ENCODE results near the gene CCDC122. TPM values are rescaled to one million over a fixed set of nuclear protein-coding genes. Genes with fewer than 3 reads are reported as not detected.

CCDC122 gene
- total RNA-seq, 1 experiment from 2014 or later: 5.8 TPM

DNA sequence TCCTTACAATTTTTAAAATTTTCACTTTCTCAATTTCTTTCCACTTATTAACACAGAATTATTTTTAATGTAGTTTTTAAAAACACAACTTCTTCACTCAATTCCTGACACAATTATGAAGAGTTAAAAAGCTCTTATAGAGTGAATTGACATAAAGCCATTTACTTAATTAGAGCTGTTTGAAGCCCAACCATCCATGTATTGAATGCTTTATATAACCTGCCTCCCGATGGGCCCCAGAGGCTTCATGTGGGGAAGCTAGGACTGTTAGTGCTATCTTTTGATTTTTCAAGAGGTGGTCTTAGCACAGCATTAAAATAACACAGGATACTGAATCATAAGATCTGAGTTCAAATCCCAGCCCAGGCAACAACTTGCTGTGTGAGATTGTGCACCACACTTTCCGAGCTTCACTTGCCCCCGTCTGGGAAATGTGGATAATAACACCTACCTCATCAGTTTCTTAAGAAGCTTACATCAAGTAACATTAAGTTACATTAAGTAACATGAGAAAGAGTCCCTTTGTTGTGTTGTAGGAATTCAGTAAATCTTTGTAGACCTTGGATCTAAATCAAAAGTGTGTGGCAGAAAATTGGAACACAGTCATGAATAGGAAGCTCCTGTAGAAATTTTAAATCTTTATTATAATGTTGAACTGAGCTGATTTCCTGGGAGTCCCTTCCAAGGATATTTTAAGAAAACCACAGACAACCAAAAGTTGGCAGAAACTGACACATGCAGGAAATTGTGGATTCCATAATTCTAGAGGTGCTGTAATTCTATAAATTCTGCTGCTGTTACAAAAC lies 87.3 kb downstream of the CCDC122 start:
- intact Hi-C loops (cut with micrococcal nuclease): no loop called here
- no peak overlapping the region for H3K9ac ChIP-seq (ENCODE audit: low read length)
- no peak for ATAC-seq
- no peak overlapping the region for H3K4me3 ChIP-seq (replicated peaks in 1 of 2; ENCODE audit: low read depth in 1 of 2, low read length in 2 of 2)
- no peaks in the 10 kb centered on the region for H3K79me2 ChIP-seq (ENCODE audit: insufficient read depth, low read length)
- no TSS peak for BruUV-seq (replicated peaks)
- no peak for DNase-seq (ENCODE audit: low read depth, low spot score)
- no peaks in the 10 kb centered on the region for H4K20me1 ChIP-seq (ENCODE audit: insufficient read depth)
- ChIA-PET POLR2A (interaction anchor here (1.2 kb wide), 1 partner anchor 13 kb away, joined by 4 read pairs; no protein-coding TSS in a partner anchor), CTCF (interaction anchor here (2.0 kb wide), 1 partner anchor 12 kb away, joined by 9 read pairs; no protein-coding TSS in a partner anchor), RAD21 (ENCODE audit: low non-redundant PET in 1 of 2, low total read pairs in 2 of 2, uncharacterized antibody in 2 of 2, unreplicated experiment in 2 of 2) (no interaction called here)
- H3K9me2 ChIP-seq (ENCODE audit: insufficient read depth): no peaks in the 10 kb centered on the region
- H2AFZ ChIP-seq (ENCODE audit: low read depth, low read length, poor library complexity, severe bottlenecking): no peak overlapping the region
- H3K4me1 ChIP-seq (ENCODE audit: control insufficient read depth in 1 of 2, insufficient read depth in 2 of 2, low read length in 2 of 2): peaks cover 0 to 10% of the 10 kb centered on the region in 2 experiments; a peak in 1 of 4 replicates
- no peak overlapping the region for H3K4me2 ChIP-seq (ENCODE audit: low read length)
- H3K9me3 ChIP-seq (ENCODE audit: control insufficient read depth in 1 of 2, insufficient read depth in 1 of 2, low read depth in 1 of 2, low read length in 2 of 2): no peaks in the 10 kb centered on the region
- H3K27ac ChIP-seq (ENCODE audit: low read depth, low read length): no peak overlapping the region
- TF ChIP-seq ZNF274 (IDR thresholded peaks at IDR 0.05; ENCODE audit: low read depth, low read length): no peak
- TF ChIP-seq, protein P1, sequence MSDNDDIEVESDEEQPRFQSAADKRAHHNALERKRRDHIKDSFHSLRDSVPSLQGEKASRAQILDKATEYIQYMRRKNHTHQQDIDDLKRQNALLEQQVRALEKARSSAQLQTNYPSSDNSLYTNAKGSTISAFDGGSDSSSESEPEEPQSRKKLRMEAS (IDR thresholded peaks at IDR 0.05): no peak
- TF ChIP-seq ZFX (IDR thresholded peaks at IDR 0.05): no peak
- TF ChIP-seq EGR1 (IDR thresholded peaks at IDR 0.05; ENCODE audit: low read depth): no peak
- no peak for TF ChIP-seq POLR2A (IDR thresholded peaks at IDR 0.05; ENCODE audit: borderline replicate concordance, extremely low read depth, insufficient read depth, insufficient read length)
- TF ChIP-seq ATF3 (IDR thresholded peaks at IDR 0.05): no peak
- no peak for TF ChIP-seq CEBPB (IDR thresholded peaks at IDR 0.05; ENCODE audit: low read depth)
- TF ChIP-seq, protein P2, sequence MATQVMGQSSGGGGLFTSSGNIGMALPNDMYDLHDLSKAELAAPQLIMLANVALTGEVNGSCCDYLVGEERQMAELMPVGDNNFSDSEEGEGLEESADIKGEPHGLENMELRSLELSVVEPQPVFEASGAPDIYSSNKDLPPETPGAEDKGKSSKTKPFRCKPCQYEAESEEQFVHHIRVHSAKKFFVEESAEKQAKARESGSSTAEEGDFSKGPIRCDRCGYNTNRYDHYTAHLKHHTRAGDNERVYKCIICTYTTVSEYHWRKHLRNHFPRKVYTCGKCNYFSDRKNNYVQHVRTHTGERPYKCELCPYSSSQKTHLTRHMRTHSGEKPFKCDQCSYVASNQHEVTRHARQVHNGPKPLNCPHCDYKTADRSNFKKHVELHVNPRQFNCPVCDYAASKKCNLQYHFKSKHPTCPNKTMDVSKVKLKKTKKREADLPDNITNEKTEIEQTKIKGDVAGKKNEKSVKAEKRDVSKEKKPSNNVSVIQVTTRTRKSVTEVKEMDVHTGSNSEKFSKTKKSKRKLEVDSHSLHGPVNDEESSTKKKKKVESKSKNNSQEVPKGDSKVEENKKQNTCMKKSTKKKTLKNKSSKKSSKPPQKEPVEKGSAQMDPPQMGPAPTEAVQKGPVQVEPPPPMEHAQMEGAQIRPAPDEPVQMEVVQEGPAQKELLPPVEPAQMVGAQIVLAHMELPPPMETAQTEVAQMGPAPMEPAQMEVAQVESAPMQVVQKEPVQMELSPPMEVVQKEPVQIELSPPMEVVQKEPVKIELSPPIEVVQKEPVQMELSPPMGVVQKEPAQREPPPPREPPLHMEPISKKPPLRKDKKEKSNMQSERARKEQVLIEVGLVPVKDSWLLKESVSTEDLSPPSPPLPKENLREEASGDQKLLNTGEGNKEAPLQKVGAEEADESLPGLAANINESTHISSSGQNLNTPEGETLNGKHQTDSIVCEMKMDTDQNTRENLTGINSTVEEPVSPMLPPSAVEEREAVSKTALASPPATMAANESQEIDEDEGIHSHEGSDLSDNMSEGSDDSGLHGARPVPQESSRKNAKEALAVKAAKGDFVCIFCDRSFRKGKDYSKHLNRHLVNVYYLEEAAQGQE (IDR thresholded peaks at IDR 0.05; ENCODE audit: low read depth): no peak
- no peak for TF ChIP-seq RAD21 (IDR thresholded peaks at IDR 0.05; ENCODE audit: low read depth)
- TF ChIP-seq JUND (IDR thresholded peaks at IDR 0.05): no peak
- TF ChIP-seq FOSL1 (IDR thresholded peaks at IDR 0.05; ENCODE audit: low read depth): no peak
- no peak for TF ChIP-seq EZH2phosphoT487 (IDR thresholded peaks at IDR 0.05; ENCODE audit: borderline replicate concordance)
- no peak for TF ChIP-seq SIN3A (IDR thresholded peaks at IDR 0.05; ENCODE audit: low read depth)
- no peak for TF ChIP-seq CTCF (IDR thresholded peaks at IDR 0.05 in 2 of 3, conservative IDR thresholded peaks at IDR 0.05 in 1 of 3; ENCODE audit: borderline replicate concordance in 1 of 3, insufficient read depth in 1 of 3, low read depth in 2 of 3, low read length in 2 of 3)
- TF ChIP-seq, protein P3, sequence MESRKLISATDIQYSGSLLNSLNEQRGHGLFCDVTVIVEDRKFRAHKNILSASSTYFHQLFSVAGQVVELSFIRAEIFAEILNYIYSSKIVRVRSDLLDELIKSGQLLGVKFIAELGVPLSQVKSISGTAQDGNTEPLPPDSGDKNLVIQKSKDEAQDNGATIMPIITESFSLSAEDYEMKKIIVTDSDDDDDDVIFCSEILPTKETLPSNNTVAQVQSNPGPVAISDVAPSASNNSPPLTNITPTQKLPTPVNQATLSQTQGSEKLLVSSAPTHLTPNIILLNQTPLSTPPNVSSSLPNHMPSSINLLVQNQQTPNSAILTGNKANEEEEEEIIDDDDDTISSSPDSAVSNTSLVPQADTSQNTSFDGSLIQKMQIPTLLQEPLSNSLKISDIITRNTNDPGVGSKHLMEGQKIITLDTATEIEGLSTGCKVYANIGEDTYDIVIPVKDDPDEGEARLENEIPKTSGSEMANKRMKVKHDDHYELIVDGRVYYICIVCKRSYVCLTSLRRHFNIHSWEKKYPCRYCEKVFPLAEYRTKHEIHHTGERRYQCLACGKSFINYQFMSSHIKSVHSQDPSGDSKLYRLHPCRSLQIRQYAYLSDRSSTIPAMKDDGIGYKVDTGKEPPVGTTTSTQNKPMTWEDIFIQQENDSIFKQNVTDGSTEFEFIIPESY (IDR thresholded peaks at IDR 0.05; ENCODE audit: extremely low read depth, insufficient replicate concordance, low read length): no peak
- no peaks in the 10 kb centered on the region for H3K36me3 ChIP-seq (ENCODE audit: control insufficient read depth in 1 of 2, insufficient read depth in 2 of 2, low read length in 2 of 2)
- peaks cover 10% of the 10 kb centered on the region; the same call in 1 of the 2 replicates for H3K27me3 ChIP-seq (ENCODE audit: insufficient read depth, low read length)

Data from HCT116 (cell line).